Raji (cell line): ENCODE measurements around the gene PDHX.

Experiments
- POLR2A ChIP-seq: IDR thresholded peaks from 2 replicates; pipeline ENCODE4 v1.6.1; 2011; ENCODE audit warnings: low read depth, low read length, control low read depth; ENCODE audit not compliant: insufficient read depth

PDHX gene

DNA sequence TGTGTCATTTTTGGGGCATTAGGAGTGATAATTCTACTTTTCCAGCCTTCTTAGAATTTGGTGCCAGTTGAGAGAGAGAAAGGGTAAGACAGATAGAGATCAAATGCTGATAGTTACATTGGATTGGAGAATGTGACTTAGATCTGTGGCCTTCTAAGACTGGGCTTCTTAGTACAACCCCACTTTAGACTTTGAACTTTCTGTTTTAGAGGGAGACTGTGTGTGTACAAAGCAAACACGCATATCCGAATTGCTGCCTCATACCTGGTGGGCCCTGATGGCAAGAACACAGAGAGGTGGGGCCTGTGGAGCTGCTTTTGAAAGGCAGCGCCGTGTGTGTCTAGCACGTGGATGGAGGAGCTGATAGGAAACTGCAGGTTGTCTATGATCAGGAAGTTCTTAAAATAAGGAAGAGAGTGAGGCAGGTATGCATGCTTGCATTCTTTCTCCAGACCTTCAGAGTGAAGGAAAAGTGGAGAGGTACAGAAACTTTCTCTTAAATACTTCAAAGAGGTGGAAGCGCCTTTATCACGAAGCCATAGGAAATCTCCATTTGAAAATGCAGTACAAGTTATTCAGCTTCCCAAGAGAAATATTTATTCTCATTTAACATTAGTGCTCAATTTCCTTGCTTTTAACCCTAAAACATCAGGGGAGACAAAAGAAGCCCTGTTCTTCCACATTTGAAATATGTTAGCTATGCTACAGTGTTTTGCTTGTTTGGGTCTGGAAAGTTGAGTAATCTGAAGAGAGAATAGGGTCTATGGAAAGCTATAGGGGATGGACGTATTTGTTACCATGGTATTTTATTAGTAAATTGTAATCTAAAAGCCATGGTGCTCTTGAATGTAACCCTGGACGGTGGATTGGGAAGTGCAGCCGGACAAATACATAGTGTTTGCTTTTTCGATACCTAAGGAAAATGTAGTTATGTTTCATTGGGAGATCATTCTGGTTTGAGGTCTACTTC, 13.7 kb downstream of the PDHX start:
- TF ChIP-seq POLR2A, result no peak

DNA sequence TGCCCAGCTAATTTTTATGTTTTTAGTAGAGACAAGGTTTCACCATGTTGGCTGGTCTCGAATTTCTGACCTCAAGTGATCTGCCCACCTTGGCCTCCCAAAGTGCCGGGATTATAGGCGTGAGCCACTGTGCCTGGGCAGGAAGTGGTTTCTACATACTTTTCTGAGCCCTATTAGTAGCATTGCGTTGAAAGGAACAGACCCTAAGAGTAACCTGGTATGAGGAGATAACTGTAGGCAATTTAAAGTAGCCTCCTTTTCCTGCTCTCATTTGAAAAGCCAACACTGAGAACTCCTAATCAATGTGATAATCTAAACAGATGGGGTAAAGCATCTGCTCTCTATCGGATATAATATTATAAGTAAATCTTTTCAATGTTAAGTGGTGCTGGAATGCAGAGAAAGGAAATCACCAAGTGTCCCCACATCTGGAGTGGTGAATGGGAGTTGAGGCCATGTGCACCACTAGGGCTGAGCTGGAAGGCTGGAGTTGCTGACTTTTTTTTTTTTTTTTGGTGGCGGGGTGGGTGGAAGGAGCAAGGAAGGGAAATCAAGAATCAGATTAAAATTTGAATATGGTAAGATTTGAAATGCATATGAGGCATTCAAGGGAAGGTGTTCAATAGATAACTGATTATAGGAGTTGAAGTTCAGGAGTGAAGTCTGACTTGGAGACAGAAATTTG, 20.7 kb downstream of the PDHX start:
- no peak for TF ChIP-seq POLR2A

DNA sequence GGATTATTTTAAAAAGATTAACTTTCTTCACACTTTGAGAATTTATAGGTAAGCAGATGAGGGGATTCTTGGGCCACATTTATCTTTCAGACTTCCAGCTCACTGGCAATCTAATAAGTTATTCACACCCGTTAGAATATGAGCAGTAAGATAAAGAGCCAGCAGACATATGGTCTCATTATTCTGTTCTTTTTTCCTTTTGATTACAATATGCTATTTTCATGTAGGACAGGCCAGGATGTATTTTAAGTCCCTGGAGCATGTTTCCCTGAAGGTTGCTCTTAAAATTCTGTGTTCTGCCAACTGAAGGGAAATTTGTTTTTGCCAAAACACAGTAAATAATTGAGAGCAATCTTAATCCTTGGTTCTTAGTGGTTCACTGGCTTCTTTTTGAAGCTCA, 22.2 kb downstream of the PDHX start:
- TF ChIP-seq POLR2A, result no peak

DNA sequence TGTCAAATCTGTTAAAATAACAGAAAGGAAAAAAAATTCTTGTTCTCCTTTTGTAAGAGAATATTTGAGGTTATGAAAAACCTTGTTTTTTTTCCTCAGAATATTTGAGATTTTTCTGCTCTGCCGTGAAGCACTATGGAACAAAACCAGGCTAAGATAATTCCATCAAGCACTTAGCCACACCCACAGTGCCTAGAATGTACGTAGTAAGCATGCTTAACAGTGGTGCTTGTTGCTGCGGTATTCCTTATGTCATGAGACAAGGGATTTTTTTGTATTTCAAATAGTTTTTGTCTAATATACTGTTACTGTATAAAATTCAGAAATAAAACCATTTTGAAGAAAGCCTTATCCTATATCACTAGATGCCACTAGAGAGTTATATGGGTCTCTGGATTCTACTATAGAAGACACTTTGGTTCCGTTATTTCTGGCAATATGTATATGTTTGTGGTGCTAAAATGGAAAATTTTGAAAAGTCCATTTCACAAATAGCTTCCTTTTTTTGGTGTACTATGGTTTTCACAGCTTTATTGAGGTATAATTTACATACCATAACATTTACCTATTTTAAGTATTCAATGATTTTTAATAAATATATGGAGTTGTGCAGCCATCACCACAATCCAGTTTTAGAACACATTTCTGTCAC, 23.7 kb downstream of the PDHX start:
- TF ChIP-seq POLR2A, result no peak

DNA sequence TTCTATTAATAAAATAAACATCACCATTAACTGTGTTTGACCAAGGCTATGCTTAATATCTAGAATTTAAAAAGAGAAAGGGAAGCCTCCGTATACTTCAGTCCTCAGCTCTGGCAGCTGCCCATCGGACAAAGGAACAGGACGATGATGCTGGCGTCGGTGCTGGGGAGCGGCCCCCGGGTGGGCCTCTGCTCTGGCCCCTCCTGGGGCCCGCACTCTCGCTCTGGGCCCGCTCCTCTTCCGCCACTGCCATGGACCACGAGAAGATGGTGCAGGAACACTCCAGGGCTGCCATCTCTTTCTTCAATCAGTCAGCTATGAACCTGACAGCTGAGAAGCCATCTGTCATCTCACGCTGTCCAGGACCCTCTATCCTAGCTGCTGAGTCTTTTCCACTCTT, 25.3 kb downstream of the PDHX start:
- TF ChIP-seq POLR2A, result no peak

DNA sequence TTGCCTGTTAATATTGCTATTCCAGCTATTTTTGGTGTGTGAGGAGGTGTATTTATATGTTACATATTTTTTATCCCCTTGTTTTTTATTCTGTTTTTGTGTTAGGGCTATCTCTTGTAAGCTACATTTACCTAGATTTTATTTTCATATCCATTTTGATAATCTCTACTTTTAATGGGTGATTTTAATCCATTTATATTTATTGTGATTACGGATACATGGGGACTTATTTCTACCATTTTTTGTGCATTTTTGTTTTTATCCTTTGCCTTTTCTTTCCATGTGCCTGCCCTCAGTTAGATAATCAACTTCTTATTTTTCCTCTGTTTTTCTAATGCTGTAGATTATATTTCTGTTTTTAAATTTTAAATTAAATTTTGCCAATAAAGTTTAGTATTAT, 28.3 kb downstream of the PDHX start:
- TF ChIP-seq POLR2A, result no peak

DNA sequence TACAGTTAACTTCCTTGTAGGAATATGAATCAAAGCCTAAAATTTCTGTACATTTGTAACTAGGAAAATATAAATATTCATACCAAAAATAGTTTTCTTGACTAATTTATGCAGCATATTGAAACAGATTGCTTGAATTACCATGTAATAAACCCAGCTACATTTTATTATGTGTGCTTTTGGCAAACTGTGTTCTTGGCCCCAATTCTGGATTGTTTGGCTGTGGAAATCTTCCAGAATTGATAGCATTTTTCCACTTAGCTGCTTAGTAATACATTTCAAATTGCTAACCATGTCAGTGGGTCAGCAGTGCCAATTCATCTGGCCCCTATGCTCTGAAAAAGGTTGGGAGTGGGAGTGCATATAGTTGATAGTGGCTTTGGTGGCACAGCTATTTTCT, 32.3 kb downstream of the PDHX start:
- no peak for TF ChIP-seq POLR2A

DNA sequence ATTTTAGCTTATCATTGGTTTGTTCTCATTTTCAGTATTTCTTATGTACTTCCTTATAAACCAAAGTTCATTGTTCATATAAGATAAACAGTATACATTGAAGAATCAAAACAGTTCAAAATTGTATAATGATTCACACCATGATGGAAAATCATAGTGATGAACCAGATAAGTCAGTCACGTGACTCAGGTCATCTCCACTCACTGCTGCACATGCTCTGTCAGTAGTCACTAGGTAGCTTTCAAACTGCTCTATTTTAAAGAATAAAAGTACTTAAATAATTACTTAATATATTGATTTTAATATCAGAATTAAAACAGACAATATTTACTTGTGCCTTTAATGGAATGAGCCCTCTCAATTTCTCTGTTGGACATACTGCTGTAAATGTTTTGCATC, 37.5 kb downstream of the PDHX start:
- TF ChIP-seq POLR2A, result no peak

DNA sequence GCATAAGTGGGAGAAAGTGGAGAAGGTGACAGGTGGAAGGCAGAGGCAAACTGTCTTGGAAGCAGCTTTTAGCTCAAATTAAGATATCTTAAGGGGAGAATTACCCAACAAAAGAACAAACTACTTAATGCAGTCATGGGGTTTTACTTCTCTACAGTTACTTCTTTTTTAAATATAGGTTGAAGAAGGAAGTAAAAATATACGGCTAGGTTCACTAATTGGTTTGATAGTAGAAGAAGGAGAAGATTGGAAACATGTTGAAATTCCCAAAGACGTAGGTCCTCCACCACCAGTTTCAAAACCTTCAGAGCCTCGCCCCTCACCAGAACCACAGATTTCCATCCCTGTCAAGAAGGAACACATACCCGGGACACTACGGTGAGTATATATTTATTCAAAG, 40.8 kb downstream of the PDHX start:
- TF ChIP-seq POLR2A, result no peak

GRCh38 chr11:34957606-34958005, 41.2 kb downstream of the PDHX start:
- TF ChIP-seq POLR2A, result no peak

GRCh38 chr11:34959770-34960169, 43.4 kb downstream of the PDHX start:
- no peak for TF ChIP-seq POLR2A

DNA sequence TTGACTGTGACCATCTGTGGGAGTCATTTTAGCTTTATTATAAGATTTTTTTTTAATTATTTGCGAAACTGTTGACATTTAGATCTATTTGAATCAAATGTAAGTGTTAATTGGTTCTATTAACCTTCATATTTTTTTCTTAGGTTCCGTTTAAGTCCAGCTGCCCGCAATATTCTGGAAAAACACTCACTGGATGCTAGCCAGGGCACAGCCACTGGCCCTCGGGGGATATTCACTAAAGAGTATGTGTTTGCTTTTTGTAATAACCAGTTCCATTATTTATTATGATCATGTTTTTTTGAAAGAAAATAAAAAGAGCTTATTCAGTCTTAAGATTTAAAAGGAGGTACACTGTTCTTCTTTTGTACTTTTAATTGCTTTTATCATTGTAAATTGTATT, 43.9 kb downstream of the PDHX start:
- no peak for TF ChIP-seq POLR2A

GRCh38 chr11:34962034-34962433, 45.6 kb downstream of the PDHX start:
- no peak for TF ChIP-seq POLR2A

DNA sequence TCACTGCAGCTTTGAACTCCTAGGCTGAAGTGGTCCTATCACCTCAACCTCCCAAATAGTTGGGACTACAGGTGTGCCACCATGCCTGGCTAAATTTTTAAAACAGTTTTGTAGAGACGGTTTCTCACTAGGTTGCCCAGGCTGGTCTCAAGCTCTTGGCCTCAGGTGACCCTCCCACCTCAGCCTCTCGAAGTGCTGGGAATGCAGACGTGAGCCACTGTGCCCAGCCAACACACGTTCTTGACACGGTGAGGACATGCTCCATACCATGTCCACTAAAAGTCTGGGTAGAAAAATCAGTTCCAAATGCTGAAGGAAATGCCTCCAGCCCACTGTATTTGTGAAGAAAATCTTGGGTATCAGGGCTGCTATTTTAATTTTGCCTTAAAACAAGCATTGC, 46.9 kb downstream of the PDHX start:
- TF ChIP-seq POLR2A, result no peak

DNA sequence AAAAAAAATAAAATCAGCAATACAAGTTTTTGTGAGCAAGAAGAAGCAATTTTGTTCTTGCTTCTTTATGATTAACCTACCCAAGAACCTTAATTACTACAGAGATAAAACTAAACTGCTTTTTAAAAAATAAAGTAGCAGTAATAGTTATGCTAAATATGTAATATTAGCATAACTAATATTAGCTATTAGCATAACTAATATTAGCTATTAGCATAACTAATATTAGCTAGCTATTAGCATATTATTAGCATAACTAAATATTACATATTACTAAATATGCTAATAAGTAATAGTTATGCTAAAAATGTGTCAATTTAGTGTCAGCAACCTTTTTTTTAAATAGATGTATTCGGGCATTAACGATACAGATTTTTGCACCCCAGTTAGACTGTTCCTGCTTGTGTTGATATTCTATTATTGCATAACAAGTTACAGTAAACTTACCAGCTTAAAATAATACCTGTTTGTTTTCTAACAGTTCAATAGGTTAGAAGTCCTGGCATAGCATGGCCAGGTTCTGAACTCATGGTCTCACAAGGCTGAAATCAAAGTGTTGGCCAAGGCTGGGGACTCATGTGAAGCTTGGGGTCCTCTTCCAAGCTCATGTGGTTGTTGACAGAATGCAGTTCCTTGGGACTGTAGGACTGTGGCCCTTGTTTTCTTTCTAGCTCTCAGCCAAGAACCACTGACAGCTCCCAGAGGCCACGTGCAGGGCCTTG, 48.4 kb downstream of the PDHX start:
- TF ChIP-seq POLR2A, result no peak
